K562 treated with DMSO at 1 percent for 24 hours (cell line): ENCODE results near the gene KIAA0513. TPM values are rescaled to one million over a fixed set of nuclear protein-coding genes. Genes with fewer than 3 reads are reported as not detected.

Experiments
- total RNA-seq: library from RNA; unstranded; fragments of 300-600 nt; gene quantifications from 2 replicates; pipeline ENCODE4 v1.2.3, GENCODE V29; 2022; ENCODE audit warnings: low read depth; ENCODE audit not compliant: insufficient read depth

Gene KIAA0513
- total RNA-seq, result 23.7 and 29.4 TPM in 2 replicates

GRCh38 chr16:85027349-85027957, at the start of gene KIAA0513:
Gene KIAA0513 (plus strand): TSS chr16:85027795. CDS start chr16:85067072, 39,277 bp downstream.

GRCh38 chr16:85010931-85011845, 16.4 kb upstream of the KIAA0513 start, which contains the start of gene ZDHHC7:
Gene ZDHHC7 (minus strand): TSS chr16:85011535. CDS start chr16:84990618, 20,917 bp downstream.

GRCh38 chr16:85112364-85112763, 84.8 kb downstream of the KIAA0513 start, which contains the start of gene CIBAR2:
Gene CIBAR2 (minus strand): TSS chr16:85112472. CDS start chr16:85112352, 120 bp downstream.

Other genes with a start within 250 kb of the KIAA0513 start
- gene CRISPLD2, start 207.8 kb upstream of the KIAA0513 start, total RNA-seq, result 0.82 and 1.3 TPM in 2 replicates
- gene ZDHHC7, start 16.3 kb upstream of the KIAA0513 start, total RNA-seq, result 53.2 and 61.6 TPM in 2 replicates
- not detected in 2 replicates for gene CIBAR2, start 84.7 kb downstream of the KIAA0513 start, total RNA-seq